Esophagus squamous epithelium (tissue), 4 donors: ENCODE measurements around the gene POU3F4.

Experiments used
- CTCF ChIP-seq, 6 experiments: fragments of 450-650 bp in 4 of 6; fragments of 200-600 bp in 2 of 6; sonication (generic) in 2 of 6; IDR thresholded peaks; one replicate each; pipeline ENCODE4 v1.5.1; 2016 to 2019; ENCODE audit warnings: antibody characterized with exemption in 6 of 6, mild to moderate bottlenecking in 4 of 6, moderate library complexity in 4 of 6
- POLR2A ChIP-seq, 4 donors: fragments of 450-650 bp; IDR thresholded peaks; one replicate each; pipeline ENCODE4 v1.6.1; 2017; ENCODE audit warnings: antibody characterized with exemption in 4 of 4, mild to moderate bottlenecking in 4 of 4, moderate library complexity in 3 of 4

GRCh38 chrX:83501003-83501402 lies 7.1 kb upstream of the POU3F4 start:
- no peak for TF ChIP-seq CTCF (IDR thresholded peaks at IDR 0.05)
- no peak for TF ChIP-seq POLR2A (IDR thresholded peaks at IDR 0.05)
